IMR-90 (cell line): ENCODE data around the gene LAMA2. TPM values are rescaled to one million over a fixed set of nuclear protein-coding genes. Genes with fewer than 3 reads are reported as not detected.

Experiments used
- microRNA-seq, 2 experiments: library from miRNA; stranded (forward) in 1 of 2; unstranded in 1 of 2; fragments of 10-50 nt in 1 of 2; fragments of <30 nt in 1 of 2; gene quantifications in 1 of 2; microRNA quantifications in 1 of 2; one replicate each; pipeline versions ENCODE3 to v1.1.0; 2013 to 2020; ENCODE audit not compliant: insufficient read depth in 1 of 2, insufficient read length in 1 of 2, unreplicated experiment in 1 of 2
- polyA plus RNA-seq, 3 experiments: library from polyadenylated mRNA; depleted of rRNA; stranded (reverse); fragments of >200 nt; gene quantifications; 2 replicates each; pipeline ENCODE4 v1.2.3, GENCODE V29; 2012; ENCODE audit warnings: low replicate concordance in 1 of 3
- small RNA-seq, 5 experiments: library from RNA; depleted of rRNA; stranded (forward); fragments of <200 nt; gene quantifications; one replicate each; pipeline ENCODE3, GENCODE V24; 2012
- total RNA-seq: library from RNA; depleted of rRNA; stranded (reverse); fragments of >200 nt; gene quantifications from 2 replicates; pipeline ENCODE4 v1.2.3, GENCODE V29; 2012

Gene LAMA2
- total and polyA plus RNA-seq, 2 of the 4 experiments (the other 2 are of a cell fraction), result 9.9 to 13.3 TPM

Small RNAs within 50 kb of the gene (microRNA-seq; reads per million reads assigned to microRNA genes)
- not detected for gene RNU6-861P (ENCODE audit: insufficient read depth, insufficient read length)

Small RNAs within 50 kb of the gene (small RNA-seq; reads per million reads assigned to genes)
- gene RNU6-861P, result 0 reads per million in 5 experiments
